Activated effector memory CD4-positive, alpha-beta T cell treated with anti-CD3 and anti-CD28 coated beads, Interleukin-2, amount 50 U/mL, for 16 hours (primary cell): ENCODE results near the gene DENND1A.
"Not testable (repeated sequence)": the region's sequence is repeated elsewhere in the genome, so short reads cannot be mapped to it uniquely, and the experiment has no call there.

Experiments
- DNase-seq: peaks from one replicate; pipeline ENCODE4 v3.0.0-alpha.2; 2020

The DENND1A gene, protein sequence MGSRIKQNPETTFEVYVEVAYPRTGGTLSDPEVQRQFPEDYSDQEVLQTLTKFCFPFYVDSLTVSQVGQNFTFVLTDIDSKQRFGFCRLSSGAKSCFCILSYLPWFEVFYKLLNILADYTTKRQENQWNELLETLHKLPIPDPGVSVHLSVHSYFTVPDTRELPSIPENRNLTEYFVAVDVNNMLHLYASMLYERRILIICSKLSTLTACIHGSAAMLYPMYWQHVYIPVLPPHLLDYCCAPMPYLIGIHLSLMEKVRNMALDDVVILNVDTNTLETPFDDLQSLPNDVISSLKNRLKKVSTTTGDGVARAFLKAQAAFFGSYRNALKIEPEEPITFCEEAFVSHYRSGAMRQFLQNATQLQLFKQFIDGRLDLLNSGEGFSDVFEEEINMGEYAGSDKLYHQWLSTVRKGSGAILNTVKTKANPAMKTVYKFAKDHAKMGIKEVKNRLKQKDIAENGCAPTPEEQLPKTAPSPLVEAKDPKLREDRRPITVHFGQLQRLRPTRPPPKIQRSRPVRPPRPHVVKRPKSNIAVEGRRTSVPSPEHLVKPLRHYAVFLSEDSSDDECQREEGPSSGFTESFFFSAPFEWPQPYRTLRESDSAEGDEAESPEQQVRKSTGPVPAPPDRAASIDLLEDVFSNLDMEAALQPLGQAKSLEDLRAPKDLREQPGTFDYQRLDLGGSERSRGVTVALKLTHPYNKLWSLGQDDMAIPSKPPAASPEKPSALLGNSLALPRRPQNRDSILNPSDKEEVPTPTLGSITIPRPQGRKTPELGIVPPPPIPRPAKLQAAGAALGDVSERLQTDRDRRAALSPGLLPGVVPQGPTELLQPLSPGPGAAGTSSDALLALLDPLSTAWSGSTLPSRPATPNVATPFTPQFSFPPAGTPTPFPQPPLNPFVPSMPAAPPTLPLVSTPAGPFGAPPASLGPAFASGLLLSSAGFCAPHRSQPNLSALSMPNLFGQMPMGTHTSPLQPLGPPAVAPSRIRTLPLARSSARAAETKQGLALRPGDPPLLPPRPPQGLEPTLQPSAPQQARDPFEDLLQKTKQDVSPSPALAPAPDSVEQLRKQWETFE

GRCh38 chr9:123929870-123930831 is at the start of gene DENND1A:
Gene DENND1A (minus strand): TSS chr9:123930126. CDS start chr9:123929905, 221 bp downstream.
- DNase-seq, result peak; percentile 95

DNA sequence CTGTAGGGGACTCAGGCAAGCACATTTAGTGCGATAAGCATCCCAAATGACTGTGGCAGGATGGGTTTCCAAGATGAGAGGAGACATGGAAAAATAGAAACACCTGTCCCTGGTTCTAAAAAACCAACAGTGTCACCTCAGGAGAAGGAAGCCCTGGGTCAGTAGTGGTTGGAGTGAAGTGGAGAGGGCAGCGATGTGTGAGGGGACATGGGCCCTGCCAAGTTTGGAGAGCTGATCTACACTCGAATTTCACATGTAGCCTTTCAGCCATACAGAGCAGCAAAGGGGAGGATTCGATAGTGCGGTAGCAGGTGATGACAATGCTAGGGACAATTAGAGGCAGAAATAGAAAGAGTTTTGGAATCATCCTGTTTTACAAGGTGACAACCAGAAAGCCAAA is 49.1 kb upstream of the DENND1A start:
- DNase-seq, result no peak

DNA sequence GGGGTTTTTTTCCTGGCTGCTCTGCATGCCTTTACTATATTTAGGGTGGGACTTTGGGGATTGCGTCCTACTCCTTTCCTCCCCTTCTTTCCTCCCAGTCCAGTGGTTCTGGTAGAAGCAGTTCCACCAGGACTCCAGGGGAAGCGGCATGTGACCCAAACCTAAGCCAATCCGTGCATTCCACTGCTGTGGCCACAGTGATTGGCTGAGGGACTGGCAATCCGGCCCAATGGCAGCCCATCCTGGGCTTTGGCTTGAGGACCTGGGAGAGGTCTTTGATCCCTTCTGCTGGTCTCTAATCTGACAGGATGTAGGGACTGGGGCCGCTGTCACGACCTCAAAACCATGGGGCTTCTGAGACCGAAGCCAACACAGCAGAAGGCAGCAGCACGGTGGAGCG is 46.7 kb upstream of the DENND1A start:
- not testable (repeated sequence) for DNase-seq

GRCh38 chr9:123975871-123976270 is 45.9 kb upstream of the DENND1A start:
- no peak for DNase-seq

DNA sequence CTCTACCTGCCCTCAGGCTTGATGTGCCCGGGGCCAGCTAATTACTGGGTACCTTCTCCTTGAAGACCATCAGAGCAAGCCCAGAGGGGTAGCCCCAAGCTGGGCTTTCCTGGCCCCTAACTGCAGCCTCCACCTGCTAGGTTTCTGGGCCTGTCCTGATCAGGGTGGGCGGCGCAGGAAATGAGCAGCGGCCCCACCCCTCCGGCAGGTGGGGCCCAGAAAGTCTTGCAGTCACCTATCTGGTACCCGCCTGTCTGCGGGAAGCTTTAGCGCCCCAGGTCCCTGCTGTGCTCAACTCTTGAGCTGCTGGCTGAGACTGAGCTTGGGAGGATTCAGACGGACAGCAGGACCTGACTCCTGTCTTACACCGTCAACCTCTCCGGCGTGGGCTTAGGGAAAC is 44.5 kb upstream of the DENND1A start:
- DNase-seq, result no peak

DNA sequence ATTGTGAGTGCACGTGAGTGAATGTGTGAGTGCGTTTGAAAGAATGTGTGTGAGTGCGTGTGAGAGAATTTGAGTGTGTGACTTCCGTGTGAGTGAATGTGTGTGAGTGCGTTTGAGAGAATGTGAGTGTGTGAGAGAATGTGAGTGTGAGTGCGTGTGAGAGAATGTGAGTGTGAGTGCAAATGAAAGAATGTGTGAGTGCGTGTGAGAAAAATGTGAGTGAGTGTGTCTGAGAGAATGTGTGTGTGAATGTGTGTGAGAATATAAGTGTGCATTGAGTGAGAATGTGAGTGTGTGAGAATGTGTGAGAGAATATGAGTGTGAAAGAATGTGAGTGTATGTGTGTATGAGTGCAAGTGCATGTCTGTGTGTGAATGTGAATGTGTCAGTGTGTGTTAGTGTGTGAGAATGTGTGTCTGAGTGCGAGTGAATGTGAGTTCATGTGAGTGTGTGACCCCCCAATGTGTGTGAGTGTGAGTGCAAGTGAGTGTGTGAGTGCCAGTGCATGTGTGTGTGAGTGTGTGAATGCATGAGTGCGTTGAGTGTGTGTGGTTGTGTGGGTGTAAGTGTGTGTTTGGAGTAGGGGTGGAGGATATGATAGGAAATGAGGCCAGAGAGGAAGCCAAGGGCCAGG is 43.8 kb upstream of the DENND1A start:
- no peak for DNase-seq

GRCh38 chr9:123972618-123973017 is 42.7 kb upstream of the DENND1A start:
- DNase-seq, result no peak

GRCh38 chr9:123967323-123967722 is 37.4 kb upstream of the DENND1A start:
- DNase-seq, result no peak

DNA sequence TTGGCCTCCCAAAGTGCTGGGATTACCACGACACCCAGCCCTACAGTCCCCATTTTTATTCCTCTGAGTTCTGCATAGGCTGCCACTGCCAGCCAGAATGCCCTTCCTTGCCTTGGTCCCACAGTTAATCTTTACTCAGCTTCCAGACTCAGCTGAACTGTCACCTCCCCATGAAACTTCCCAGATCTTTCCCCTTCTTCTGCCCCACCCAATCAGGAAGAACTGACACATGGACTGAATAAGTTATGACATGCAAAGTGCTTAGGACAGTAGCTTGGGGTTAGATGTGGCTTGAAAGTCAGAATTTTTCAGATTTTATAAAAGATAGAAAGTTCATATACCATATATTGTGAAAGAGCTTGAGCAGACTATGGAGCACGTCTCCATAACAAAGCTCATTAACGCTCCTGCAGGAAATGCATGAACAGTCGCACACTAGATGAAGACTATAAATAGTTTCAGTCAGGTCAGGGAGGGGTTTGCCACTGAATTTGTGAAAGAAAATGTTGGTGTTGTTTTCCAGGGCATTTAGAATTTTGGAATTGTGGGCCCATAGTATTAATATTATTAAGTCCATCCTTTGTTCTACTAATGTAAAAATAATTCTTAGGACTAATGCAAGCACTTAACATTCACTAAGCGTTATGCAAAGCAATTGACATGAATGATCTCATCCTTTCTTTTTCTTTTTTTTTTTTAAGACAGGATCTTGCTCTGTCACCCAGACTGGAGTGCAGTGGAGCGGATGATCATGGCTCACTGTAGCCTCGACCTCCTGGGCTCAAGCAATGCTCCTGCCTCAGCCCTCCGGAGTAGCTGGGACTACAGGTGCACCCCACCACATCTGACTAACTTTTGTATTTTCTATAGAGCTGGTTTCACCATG is 36.1 kb upstream of the DENND1A start:
- no peak for DNase-seq

DNA sequence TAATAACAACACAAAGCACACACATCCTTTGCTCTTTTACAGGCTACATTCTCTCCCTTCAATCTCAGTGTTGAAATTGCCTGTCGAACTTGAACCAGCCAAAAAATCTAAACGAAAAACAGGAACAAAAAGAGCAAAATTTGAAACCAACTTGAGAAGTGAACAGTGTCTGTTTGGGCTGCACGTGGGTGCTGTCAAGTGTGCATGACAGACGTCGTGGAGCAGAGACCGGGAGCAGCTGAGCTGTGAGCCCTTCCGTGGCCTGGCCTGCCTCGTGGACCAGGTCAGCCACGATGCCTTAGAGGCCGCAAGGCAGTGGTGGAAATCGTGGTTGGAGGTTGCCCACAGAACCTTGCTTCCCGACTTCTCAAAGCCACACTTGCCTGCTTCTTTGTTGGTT is 34.8 kb upstream of the DENND1A start:
- DNase-seq, result no peak

DNA sequence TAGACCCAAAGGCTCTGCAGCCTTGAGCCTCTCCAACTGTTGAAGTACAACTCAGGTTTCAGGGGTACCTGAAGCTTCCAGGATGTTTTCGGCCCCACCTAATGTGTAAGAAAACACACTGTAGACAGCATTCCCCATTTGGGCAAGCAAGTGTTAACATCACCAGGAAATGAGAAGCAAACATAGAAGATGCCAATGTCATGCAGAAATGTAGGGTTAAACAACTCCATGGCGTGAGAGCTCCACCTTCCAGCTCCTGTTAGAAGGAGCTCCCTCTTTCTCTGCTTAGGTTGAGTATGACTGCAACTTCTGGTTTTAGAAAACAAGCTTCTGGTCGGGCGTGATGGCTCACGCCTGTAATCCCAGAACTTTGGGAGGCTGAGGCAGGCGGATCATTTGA is 31.0 kb upstream of the DENND1A start:
- DNase-seq, result no peak

DNA sequence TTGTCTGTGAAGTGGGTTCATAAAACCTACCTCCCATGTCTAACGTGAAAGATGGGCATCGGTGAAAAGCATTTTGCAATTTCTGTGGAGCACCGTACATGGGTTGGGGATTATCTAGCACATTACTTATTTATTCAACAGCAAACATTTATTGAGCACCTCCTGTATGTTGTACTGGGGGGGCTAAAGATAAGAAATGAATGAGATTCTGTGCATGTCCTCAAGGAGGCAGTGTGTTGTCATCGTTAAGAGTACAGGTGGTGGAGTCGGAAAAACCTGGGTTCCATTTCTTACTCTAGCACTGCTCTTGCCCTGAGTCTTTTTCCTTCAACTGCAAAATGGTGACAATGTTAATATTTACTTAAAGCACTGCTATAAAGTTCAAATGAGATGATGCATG is 30.4 kb upstream of the DENND1A start:
- no peak for DNase-seq

- no peak for DNase-seq
Observed at GRCh38 chr9:123959787-123960186, 29.9 kb upstream of the DENND1A start.

GRCh38 chr9:123957731-123958130 is 27.8 kb upstream of the DENND1A start:
- no peak for DNase-seq

GRCh38 chr9:123957168-123957721 is 27.3 kb upstream of the DENND1A start:
- DNase-seq, result no peak

DNA sequence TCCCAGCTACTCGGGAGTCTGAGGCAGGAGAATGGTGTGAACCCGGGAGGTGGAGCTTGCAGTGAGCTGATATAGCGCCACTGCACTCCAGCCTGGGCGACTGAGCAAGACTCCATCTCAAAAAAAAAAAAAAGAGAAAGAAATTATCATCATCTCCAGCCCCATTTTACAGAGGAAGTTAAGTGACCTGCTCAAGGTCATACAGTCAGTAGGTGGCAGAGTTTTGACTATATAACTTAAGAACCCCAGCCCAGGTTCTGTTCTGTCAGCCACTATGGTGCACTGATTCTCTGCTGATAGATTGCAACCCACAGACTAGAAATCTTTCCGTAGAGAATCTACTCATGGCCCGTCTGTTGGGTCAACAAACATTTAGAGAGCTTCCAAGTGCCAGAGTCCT is 25.7 kb upstream of the DENND1A start:
- DNase-seq, result no peak

DNA sequence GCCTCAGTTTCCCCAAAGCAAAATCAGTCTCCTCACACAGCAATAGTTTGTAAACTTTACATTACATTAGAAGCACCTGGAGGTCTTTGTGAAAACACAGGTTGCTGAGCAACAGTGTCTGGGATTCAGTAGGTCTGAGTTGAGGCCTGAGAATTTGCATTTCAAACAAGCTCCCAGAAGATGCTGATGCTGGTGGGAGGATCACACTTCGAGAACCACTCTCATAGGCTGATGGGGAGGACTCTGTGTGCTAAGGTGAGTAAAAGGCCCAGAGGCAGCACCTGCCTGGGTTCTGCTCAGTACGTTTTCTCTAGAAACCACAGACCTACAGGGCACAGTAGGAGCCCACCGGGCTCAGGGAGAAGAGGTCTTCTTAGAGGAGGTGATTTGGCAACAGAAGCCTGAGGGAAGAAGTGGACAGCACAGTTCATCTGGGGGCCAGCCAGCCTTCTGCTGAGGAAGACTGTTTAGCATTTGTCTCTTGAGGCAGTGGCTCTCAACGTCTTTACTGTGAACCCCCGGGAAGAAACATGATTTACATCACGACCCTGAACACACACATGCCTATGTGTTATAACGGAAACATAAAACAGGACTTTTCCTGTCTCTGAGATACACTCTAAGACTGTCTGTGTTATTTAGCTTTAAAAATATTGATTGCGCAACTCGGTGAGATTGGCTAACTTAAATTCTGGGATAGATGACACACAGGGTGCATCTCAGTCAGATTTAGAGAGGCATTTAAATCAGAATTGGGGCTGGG is 24.8 kb upstream of the DENND1A start:
- no peak for DNase-seq

- DNase-seq, result no peak
Observed at GRCh38 chr9:123952641-123953495, 22.9 kb upstream of the DENND1A start.

GRCh38 chr9:123948286-123948685 is 18.4 kb upstream of the DENND1A start:
- no peak for DNase-seq
